CD4-positive, alpha-beta T cell treated with Interferon gamma for 1 hour (primary cell): Measurements from ENCODE around the gene MGARP.
A peak's percentile ranks its signal among the peaks of the same experiment; 100 is the strongest.
"Not testable (repeated sequence)": the region's sequence is repeated elsewhere in the genome, so short reads cannot be mapped to it uniquely, and the experiment has no call there.

Experiments used
- DNase-seq: peaks from one replicate; pipeline ENCODE4 v3.0.0-alpha.2; 2020

Gene MGARP

DNA sequence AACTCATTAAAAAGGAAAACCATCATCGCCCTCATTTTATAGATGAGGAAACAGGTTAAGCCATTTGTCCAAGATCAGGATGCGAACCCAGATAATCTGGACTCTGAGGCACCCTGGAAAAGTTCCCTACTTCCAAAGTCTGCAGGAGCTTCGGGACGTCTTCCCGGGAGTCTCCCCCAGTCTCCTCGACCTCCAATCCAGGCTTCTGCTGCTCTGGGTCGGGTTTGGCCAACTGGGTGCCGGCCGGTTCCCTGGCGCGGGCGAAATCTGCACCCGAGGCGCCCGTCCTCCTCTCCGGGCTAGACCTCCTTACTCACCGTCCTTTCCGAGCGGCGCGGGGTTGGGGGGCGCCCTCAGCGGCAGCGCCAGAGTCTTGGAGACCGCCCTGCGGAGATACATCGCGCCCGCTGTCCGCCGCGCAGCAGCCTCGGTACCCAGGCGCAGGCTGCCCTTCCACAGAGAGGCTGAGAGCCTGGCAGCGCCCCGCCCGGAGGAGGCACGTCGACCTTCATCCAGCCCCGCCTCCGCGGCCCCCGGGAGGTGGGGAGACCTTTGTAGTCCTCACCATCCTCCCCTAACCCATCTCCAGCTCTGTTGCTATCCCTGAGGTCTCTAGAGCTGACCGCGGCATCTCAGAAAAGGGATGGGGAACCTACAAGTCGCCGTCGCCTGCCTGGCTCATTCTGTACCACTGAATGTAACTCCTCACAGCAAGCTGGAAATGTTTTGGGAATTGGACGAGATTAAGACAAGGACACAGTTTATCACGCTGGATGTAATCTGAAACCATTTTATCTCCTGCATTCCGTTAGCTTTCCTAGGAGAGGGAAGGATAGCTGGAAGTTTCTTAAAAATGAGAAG lies at the start of gene MGARP:
TSS of gene MGARP (minus strand) at position 466 of the 861 bp plus-strand sequence. CDS start at position 399, 67 bp downstream.
- DNase-seq, result no peak

DNA sequence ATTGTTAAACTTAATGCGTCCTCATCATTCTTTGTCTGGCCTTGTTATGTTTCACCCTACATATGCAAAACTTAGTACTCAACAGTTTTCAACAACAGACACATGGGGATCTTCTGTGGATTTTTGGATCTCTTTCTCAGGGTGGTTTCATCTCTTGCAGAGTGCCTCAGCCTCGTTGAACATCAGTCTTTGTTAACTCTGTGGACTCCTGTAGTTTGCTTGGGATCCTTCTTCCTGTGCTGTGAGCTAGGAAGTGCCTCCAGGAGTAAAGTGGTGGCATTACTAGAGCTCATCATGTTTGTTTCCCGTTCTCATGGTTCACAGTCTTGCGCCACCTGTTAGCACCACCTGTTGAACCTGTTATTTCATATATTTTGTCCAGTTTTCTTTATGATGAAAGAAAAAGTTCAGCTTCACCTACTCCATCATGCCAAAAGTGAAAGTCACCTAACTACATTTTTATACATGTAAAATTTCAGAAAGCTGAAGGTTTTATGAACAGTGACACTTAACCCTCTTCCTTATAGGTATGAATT lies 49.7 kb upstream of the MGARP start:
- no peak for DNase-seq

DNA sequence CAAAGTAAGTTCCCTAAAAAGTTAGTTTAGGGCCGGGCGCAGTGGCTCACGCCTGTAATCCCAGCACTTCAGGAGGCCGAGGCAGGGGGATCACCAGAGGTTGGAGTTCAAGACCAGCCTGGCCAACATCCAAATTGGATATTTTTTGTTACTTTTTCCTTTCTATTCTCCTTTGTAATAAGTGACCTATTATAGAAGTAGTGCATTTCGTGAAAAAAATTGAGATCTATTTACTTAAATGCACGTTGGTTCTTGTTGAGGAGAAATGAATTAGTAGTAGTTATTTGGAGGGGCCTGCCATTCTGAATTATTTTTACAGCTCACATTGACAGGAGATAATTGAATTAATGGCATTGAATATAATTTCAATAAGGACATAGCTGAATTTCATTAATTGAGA lies 44.6 kb upstream of the MGARP start:
- no peak for DNase-seq

DNA sequence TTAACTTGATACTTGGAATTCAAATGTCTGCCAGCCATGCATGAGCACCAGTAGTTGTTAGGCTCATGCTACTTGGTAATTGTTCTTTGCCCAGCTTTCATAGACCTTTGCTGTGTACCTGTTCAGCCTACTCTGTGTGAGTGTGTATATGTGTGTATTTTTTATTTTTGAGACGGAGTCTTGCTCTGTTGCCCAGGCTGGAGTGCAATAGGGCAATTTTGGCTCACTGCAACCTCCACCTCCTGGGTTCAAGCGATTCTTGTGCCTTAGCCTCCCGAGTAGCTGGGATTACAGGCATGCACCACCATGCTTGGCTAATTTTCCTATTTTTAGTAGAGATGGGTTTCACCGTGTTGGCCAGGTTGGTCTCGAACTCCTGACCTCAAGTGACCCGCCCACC lies 42.5 kb upstream of the MGARP start:
- DNase-seq, result not testable (repeated sequence)

DNA sequence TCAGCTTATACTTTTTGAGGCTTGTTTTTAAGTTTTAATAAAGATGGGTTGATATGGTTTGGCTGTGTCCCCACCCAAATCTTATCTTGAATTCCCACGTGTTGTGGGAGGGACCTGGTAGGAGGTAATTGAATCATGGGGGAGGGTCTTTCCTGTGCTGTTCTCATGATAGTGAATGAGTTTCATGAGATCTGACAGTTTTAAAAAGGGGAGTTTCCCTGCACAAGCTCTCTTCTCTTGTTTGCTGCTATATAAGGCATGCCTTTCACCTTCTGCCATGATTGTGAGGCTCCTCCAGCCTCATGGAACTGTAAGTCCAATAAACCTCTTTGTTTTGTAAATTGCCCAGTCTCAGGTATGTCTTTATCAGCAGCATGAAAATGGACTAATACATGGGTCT lies 42.0 kb upstream of the MGARP start:
- not testable (repeated sequence) for DNase-seq

DNA sequence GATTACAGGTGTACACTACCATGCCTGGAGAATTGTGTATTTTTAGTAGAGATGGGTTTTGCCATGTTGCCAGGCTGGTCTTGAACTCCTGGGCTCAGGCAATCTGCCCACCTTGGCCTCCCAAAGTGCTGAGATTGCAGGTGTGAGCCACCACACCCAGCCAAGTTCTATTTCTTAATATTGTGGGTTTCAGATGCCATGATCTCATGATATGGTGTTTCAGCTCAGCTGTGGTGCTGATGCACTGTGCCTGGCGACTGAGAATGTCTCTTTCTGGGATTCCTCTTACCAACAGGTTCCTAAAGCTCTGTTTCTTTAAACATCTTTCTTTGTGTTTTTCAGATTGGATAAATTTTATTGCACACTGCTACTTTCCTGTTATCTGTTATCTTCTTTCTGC lies 39.5 kb upstream of the MGARP start:
- DNase-seq, result no peak

DNA sequence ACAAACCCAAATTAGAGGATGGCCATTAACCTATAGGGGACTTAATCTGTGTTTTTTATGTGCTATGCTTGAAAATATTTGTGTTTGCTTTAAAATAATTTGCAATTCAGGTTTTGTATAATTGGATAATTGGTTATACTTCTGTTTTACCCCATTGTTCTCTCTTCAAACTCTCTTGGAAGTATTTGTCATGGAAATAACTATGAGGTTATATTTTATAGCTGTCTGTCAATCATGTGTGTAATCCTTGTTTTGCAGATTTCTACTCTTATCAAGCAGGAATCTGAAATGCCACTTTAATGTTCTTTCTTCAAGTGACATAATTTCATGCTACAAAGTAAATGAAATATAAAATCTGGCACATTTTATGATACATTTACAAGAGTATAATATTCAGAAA lies 37.6 kb upstream of the MGARP start:
- DNase-seq, result no peak

DNA sequence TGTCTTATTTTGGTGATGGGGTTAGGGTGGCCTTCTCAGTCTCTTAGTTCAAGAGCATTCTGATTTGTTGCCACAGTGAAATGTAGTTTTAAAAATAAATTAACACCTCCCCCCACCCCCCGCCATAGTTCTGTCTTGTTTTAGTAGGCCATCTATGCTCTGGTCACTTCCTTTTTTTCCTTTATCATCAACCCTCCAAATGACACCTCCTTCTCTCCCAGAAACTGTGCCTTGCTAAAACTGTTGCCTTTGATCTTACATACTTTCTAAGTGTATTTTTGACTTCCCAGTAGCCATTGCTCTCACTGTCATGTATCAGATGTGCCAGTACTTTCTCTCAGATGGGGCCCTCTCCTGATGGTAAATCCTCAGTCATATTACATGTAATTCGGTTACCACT lies 36.7 kb upstream of the MGARP start:
- DNase-seq, result no peak

DNA sequence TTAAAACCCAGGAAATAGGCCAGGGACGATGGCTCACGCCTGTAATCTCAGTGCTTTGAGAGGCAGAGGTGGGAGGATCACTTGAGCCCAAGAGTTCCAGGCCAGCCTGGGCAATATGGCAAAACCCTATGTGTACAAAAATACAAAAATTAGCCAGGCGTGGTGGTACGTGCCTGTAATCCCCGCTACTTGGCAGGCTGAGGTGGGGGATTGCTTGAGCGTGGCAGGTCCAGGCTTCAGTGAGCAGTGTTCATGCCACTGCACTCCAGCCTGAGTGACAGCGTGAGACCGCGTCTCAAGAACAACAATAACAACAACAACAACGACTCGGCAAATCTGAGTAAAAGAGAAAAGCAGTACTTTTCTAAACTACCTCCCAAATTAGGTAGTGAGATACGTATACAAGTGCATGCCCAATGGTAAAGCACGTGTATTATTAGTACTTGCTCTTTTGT lies 35.2 kb upstream of the MGARP start:
- peak; percentile 24 for DNase-seq

DNA sequence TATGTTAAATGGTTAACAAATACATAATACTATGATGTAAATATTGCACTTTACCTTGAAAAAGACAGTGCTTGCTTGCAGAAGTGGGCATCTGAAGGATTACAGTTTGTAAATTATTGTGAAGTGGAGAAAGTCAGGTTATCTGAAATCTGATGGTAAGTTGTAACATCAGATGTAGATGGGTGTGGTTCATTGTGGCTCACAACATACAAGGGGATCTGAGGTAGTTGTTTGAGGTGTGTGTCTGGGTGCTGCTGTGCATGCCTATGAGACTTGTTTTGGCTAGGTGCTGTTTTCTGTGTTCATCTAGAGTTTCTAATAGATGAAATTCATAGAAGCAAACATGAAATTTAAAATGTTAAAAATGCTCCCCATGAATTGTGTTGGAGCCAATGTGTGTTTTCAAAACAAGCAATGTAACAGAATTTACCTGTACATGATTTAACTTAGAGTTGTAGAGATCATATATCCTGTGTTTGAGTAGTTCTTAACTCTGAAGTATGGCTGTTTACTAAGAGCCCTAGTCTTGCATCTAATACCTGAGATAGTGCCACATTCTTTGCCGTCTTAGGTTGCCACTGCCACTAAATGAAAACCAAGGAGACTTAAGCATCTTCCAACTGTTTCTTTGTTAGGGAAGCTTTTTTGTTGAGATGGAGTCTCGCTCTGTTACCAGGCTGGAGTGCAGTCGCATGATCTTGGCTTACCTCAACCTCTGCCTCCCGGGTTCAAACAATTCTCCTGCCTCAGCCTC lies 34.2 kb upstream of the MGARP start:
- DNase-seq, result no peak

DNA sequence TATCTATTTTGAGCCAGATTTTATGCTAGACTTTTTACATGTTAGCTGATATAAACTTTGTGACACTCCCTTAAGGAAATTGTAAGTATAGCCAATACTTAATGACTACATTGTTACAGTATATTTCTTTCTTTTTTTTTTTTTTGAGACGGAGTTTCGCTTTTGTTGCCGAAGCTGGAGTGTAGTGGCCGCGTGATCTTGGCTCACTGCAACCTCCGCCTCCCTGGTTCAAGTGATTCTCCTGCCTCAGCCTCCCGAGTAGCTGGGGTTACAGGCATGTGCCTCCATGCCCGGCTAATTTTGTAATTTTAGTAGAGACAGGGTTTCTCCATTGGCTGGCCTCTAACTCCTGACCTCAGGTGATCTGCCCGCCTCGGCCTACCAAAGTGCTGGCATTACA lies 33.4 kb upstream of the MGARP start:
- not testable (repeated sequence) for DNase-seq

DNA sequence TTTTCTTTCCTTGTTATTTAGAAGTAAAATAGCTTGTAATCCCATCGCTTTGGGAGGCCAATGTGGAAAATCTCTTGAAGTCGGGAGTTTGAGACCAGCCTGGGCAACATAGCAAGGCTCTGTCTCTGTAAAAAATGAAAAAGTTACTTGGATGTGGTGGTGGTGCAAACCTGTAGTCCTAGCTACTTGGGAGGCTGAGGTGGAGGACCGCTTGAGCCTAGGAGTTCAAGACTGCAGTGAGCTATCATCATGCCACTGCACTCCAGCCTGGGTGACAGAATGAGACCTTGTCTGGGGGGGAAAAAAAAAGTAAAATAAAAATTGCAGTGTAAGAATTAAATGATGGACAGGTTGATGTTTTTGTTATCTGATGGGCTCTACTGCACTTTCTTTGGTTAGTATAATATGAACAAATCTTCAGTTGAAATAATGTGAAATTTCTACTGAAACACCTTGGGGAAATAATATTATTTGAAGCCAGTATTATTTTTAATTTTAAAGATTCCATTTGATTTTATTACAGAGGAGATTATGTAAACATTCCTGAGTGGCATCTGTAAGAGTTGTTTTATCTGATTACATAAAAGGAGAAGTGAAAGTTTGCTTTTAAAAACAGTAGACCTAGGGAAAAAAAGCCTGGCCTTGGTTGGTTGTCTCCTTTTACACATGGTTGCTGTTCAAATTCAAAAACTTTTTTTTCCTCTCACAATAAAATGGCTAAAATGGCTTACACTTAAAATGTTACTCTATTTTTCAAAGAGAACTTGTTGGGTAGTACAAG lies 32.7 kb upstream of the MGARP start:
- DNase-seq, result no peak

DNA sequence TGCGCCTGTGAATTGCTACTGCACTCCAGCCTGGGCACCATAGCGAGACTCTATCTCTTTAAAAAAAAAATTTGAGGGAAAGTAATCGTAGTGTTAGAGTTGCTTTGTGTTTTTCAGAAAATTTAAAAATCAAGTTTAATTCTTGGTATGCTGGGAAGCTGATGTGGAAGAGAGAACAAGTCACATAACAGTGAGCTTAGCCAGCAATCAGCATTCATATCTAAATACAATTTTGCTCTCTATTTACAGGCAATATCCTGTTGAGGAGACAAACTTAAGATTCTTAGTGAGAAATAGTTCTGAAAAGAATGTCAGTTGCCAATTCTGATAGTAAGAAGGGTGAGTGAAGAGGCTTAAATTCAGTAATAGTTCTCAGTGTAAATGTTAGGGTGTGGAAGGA lies 31.9 kb upstream of the MGARP start:
- DNase-seq, result no peak

DNA sequence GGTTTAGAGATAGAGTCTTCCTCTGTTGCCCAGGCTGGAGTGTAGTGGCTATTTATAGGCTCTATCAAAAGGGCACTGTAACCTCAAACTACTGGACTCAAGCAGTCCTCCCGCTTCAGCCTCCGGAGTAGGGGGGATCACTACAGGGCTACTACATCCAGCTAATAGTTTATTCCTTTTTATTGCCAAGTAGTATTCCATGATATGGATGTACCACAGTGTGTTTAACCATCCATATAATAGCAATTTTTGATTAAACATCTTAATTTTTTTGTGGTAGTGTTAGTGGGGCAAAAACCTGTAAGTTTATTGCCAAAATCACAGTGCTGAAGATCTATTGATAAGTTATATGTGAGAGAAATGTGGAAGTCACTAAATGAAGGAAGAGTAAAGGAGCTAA lies 24.9 kb upstream of the MGARP start:
- DNase-seq, result no peak

DNA sequence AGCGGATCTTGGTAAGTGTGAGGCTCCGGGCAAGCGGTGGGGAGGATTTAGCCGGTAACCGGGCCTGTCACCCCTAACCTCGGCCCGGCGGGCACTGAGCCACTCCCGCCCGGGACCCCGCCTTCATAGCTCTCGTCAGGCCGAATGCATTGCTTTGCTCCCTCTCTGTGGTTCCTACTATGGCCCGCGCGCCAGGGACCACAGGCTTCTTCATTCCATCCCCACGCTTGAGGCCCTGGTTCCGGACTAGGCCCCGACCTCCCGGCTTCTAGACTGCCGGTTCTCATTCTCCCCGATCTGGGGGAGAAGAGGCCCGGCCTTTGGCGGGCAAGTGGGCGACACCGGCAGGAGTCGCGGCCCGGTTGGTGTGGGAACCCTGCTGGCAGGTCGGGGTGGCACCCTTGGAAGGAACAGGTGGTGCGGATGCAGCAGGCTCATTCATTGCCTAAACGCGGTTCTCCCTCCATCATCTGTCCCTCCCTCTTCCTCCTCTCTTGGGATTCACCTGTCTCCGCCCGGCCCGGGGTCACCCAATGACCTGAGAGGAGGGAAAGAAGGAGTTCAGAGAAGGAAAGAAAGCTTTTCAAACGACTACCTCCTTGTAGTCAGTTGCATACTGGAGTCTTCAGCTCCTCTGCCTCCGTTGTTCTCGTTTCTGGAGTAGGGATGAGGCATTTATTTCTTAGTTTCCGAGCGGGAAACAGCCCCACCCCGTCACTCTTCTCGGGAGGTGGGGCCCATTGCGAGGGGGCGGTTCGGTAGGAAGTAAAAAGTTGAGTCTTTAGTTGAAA lies 22.0 kb upstream of the MGARP start, which contains the start of gene NDUFC1:
TSS of gene NDUFC1 (minus strand) at position 657 of the 791 bp plus-strand sequence. CDS start 6,679 bp downstream, outside the sequence.
- peak; percentile 64 for DNase-seq

DNA sequence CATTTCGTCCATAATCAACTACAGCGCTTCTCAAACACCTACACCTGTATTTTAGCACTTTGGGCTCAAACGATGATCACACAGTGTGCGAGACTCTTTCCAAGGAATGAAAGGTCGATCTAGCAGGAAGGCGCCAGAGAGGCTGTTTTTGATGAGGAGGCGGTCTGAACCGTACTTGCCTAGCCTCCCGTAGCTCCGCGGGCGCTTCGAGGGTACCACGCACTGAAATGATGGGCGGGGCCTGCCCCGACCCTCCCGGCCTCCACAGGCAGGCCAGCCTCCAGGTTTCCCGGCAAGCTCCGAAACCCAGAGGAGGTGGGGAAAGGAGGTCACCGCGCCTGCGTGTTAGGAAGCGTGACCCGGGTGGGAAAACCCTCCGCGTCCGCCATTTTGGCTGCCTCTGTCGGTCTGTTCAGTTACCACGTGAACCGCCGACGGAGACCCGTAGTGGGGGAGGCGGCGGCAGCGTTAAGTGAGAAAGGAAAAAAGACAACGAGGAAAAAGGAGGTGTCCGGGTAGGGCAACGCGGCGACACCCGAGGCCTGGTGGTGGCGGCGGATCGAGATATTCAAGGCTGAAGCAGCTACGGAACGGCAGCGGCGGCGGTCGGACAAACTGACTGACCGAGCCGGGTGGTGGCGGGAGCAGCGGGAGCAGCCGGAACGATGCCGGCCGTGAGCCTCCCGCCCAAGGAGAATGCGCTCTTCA lies 21.2 kb upstream of the MGARP start, which contains the start of gene NAA15:
TSS of gene NAA15 (plus strand) at position 393 of the 708 bp plus-strand sequence. CDS start at position 666, 273 bp downstream.
- peak; percentile 97 for DNase-seq

DNA sequence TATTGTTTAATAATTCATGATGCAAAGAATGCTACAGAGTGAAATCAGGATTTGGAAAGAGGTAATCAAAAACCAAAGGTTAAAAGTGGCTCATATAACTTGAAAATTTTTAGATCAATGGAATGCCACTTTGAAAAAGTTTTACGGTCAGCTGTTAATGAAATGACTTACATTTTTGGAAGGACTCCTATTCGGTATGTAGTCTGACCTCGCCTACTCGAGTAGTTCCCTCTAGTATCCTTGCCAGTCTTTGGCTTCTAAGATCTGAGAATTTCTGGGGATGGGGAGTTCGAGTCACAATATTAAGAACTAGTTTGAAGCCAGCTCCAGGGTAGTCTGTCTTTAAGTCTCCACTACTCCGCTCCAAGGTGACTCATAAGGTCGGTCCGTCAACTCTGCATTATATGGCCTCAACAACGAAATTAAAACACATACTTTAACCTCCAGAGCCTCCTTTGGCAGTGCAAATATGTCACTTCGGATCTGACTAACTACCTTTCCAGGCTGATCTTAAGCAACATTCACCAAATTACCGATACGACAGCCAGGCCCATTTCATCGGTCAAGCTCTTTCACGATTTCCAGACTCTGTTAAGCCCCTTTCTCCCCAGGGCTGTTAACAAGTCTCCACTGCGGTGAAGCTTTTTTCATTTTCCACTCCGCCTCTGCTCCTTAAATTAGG lies 20.5 kb upstream of the MGARP start:
- DNase-seq, result no peak

DNA sequence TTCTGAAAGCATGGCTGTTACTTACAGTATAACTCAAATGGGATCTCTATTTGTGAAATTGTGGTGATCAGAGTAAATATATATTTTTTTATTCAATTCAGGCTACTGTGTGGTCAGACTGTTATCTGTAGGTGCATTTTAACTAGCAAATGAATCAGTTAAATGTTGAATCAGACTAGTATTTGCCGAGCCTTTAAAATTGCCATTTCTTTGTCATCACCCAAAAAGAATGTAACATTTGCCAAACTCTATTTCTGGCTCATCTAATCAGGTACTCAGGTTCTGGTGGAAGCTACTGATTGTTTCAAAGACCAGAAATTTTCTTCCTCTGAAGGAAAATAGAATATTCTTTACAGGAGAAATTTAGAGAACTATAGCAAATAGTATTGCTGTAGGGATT lies 19.5 kb upstream of the MGARP start:
- no peak for DNase-seq

DNA sequence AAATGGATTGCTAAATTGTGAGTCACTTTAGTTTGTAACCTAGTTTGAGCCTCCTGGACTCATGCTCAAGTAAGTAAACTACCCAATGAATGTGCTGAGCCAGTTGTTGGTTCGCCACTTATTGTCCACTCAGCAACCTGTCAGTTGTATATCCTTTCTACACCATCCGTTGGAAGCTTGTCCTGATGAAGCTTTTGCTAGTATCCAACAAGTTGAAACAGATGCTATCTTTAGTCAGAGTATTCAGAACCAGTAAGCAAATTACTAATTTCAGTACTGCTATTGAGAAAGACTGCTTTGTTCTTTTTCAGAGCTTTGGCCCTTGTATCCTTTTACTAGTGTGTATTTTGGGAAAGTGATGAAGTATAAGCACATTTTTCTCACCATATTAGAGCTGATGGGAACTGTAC lies 17.0 kb upstream of the MGARP start:
- DNase-seq, result no peak

DNA sequence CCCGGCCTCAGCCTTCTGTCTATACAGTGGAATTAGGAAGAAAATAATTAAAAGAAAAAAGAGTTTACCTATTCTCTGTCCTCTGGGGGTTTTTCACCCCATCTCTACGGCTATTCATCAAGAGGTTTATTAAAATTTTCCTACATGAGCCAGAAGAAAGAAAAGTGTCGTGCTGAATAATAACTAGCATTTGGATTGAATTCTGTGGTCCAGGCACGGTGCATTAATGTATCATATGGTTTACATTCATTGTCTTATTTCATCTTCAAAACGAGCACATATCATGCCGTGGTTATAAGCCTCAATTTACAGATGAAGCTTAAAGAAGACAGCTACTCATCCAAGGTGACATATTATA lies 15.9 kb upstream of the MGARP start:
- no peak for DNase-seq
